Measurements from ENCODE around the gene CNN3.

Gene CNN3

GRCh38 chr1:94922761-94923331, 4.1 kb downstream of the CNN3 start:
- DNase-seq (ENCODE audit: low read depth): no peak

- no peak for DNase-seq (ENCODE audit: low read depth)
These were observed 4.9 kb downstream of the CNN3 start for GRCh38 chr1:94921977-94922376.

- no peak for DNase-seq (ENCODE audit: low read depth)
These were observed 6.8 kb downstream of the CNN3 start for GRCh38 chr1:94920061-94920460.

DNA sequence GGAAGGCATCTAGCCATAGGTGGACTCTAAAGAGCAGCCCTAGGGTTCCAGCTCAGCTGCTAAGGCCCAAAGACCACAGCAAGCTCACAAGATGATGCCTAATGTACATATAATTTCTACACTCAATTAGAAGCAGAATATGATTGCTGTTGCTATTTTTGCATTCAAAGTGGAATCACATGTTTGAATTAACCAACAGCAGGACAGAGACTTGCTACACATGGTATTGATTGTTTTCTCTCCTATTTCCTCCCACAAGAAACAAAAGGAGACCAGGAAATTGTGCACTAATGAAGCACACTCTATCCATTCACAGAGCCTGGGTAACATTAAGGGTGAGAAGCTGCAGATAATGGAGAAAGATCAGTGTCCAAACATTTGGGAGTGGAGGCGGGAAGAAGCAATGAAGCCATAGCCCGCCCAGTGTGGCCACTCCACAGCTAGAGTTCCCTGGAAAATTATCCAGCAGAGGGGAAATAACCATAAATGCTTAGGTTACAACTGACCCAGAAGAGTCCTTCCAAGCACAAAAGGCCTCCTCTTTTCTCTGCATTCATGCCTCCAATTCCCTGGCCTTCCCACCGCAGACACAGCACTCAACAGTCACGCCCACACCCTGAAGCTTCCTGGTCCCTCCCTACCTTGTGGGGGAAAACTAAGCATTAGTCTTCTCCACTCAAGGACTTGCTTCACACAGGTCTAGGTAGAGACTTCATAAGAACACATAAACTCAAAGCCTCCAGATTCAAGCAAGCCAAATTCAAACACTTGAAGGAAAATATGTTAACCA, 7.5 kb downstream of the CNN3 start:
- DNase-seq (ENCODE audit: low read depth): no peak

- DNase-seq (ENCODE audit: low read depth): no peak
These were observed 9.7 kb downstream of the CNN3 start for GRCh38 chr1:94917251-94917650.

- no peak for DNase-seq (ENCODE audit: low read depth)
These were observed 14.4 kb downstream of the CNN3 start for GRCh38 chr1:94912263-94913184.

GRCh38 chr1:94909486-94909885, 17.4 kb downstream of the CNN3 start:
- no peak for DNase-seq (ENCODE audit: low read depth)

GRCh38 chr1:94908965-94909364, 17.9 kb downstream of the CNN3 start:
- no peak for DNase-seq (ENCODE audit: low read depth)

- no peak for DNase-seq (ENCODE audit: low read depth)
These were observed 18.7 kb downstream of the CNN3 start for GRCh38 chr1:94908190-94908589.

- no peak for DNase-seq (ENCODE audit: low read depth)
These were observed 19.8 kb downstream of the CNN3 start for GRCh38 chr1:94907136-94907535.

DNA sequence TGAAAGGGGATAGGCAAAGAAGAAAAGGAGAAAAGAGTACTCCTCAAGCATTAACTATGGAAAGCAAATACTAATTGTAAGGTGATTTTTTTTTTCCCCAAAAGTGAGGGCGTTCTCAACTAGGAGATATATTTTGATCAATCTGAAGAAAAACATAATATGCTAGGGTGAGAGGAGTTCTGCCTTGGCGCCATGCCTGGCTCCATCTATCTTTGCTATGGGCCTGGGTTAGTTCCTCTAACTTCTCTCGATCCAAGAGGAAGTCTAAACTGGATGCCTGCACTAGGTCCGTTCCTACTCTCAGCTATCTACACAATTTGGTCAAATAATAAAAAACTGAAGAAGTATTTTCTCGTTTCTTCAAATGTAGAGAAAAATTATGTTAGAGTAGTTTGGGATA, 20.5 kb downstream of the CNN3 start:
- DNase-seq (ENCODE audit: low read depth): no peak

- DNase-seq (ENCODE audit: low read depth): no peak
These were observed 21.7 kb downstream of the CNN3 start for GRCh38 chr1:94905207-94905606.

GRCh38 chr1:94903280-94904009, 23.5 kb downstream of the CNN3 start:
- no peak for DNase-seq (ENCODE audit: low read depth)

GRCh38 chr1:94901841-94902240, 25.1 kb downstream of the CNN3 start:
- no peak for DNase-seq (ENCODE audit: low read depth)

DNA sequence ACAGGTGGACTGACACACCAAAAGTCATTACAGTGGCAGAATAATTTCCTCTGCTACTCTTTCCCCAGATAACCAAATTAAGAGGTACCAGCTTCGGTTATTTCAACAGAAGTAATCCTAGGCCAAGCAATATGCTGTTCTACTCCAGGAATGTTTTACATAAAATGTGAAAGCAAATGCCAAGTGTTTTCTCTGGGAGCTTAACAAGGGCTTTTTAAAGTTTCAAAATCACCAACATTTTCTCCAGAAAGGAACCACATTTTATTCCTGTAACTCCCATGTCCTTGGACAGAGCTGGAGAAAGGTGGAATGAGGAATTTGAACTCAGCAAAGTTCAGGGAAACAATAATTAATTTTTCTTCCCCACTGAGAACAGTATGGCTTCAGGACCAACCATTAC, 27.2 kb downstream of the CNN3 start:
- DNase-seq (ENCODE audit: low read depth): no peak

DNA sequence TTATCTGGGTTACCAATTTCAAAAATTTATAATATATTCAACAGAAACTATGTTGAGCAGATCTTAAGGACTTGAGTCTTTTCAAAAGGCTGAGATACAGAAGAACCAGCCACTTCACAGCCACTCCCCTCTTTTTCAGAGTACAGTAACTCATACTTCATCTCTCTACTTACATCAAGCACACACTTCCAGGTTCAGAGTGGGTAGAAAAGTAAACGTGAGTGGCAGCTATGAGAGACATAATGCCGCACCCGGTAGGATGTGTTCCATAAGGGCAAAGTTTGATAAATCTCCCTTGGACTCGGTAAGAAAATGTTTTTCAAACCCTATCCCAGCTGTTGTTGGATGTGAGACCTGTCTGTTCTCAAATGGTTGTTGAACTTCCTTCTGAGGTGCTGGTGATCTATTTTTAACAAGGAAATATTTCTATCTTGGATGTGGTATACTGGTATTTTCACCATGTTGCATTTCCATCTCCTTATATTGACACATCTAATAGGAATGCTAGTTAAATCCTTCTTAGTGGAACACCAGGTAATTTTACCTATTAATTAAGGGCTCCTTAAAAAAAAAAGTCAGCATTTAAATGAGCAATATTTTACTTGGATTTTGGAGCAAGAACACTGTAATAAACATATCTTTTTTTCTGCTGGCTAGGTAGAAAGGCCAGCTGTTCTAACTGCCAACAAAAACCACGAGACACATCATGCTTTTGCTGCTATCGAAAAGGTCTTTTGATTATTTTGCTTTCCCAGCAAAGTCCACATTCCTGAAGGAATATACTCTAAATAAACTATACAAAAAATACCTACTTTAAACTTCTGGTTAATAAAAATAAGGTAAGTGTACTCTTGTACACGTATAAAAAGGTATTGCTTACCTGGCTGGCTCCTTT, 28.2 kb downstream of the CNN3 start:
- DNase-seq (ENCODE audit: low read depth): no peak

GRCh38 chr1:94895518-94895917, 31.4 kb downstream of the CNN3 start:
- no peak for DNase-seq (ENCODE audit: low read depth)

GRCh38 chr1:94894630-94895029, 32.3 kb downstream of the CNN3 start:
- no peak for DNase-seq (ENCODE audit: low read depth)

DNA sequence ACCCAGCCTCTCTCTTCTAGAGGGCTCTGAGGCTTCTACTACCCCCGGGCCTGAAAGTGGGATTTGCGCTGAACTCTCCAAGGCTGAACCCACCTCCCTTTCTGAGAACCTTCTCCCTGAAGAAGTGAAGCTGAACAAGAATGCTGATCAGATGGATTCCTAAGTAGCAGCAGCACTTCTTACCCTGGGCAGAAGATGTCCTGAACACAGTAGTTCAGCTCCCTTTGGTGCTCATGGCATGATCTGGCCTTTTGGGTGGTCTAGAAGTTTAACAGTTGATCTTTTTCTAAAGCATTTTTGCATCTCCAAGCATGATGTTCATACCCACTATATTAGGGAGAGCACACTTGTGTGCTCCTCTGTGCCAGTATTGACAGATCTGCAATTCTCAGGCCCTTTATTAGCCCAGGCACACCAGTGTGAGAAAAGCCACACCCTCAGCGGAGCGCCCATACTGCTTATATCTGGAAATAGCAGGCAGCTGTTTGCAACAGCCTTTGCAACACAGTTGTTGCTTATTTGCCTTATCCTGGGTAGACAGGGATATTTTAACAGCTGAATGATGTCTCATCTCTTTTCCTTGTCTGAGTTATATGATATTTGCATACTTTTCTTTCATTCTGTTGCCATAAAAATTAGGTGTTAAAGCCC, 34.2 kb downstream of the CNN3 start:
- DNase-seq (ENCODE audit: low read depth): no peak

DNA sequence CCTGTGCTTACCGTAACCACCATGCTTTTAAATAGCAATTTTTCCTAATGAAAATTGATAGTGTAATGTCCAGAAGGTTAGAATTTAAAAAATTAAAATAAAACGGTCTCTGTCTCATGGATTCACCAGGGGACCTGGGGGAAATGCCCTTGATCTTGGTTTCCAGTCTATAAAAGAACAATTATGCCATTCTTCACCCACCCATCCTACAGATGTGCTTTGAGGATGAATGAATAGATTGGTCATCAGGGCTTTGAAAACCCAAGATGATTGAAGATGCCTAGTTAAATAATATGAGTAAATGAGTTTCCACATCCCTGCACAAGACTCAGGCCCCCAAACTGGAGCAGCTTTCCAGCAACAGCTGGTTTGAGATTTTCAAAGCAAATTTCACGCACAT, 38.7 kb downstream of the CNN3 start:
- DNase-seq (ENCODE audit: low read depth): no peak
